Body of pancreas (tissue), 4 donors: Measurements from ENCODE around the gene SCAMP1. TPM values are rescaled to one million over a fixed set of nuclear protein-coding genes. Genes with fewer than 3 reads are reported as not detected.

Experiments
- ATAC-seq: fragments of 150-250 bp; one replicate; pipeline ENCODE4 v1.9.1; 2016
- DNase-seq, 4 donors: peaks; one replicate each; pipeline ENCODE4 v3.0.0-alpha.2; 2019
- H3K27ac ChIP-seq, 4 donors: fragments of 200-600 bp; sonication (generic); 1 replicate in 3 of 4; 2 replicates in 1 of 4; pipeline versions ENCODE4 v1.5.1 to v1.6.1; 2016 to 2019; ENCODE audit warnings: mild to moderate bottlenecking in 1 of 4, mixed read lengths in 1 of 4, moderate library complexity in 1 of 4
- H3K27me3 ChIP-seq, 2 donors: fragments of 200-600 bp; sonication (generic); one replicate each; pipeline ENCODE4 v1.6.0; 2016; ENCODE audit warnings: mild to moderate bottlenecking in 1 of 2
- H3K36me3 ChIP-seq, 2 donors: fragments of 200-600 bp; sonication (generic); replicated peaks in 1 of 2; 2 replicates each; pipeline ENCODE4 v1.5.1; 2016; ENCODE audit warnings: low read depth in 2 of 2; ENCODE audit not compliant: insufficient read depth in 1 of 2
- H3K4me1 ChIP-seq: fragments of 200-600 bp; sonication (generic); one replicate; pipeline ENCODE4 v1.6.0; 2016
- H3K4me3 ChIP-seq, 2 donors: fragments of 200-600 bp; sonication (generic); 1 replicate in 1 of 2; 2 replicates in 1 of 2; pipeline ENCODE4 v1.5.1; 2016 to 2019
- H3K9me3 ChIP-seq, 3 donors: fragments of 200-600 bp; sonication (generic); 1 replicate in 2 of 3; 2 replicates in 1 of 3; pipeline ENCODE4 v1.5.1; 2016
- CTCF ChIP-seq, 7 experiments: fragments of 450-650 bp in 4 of 7; fragments of 200-600 bp in 3 of 7; sonication (generic) in 3 of 7; IDR thresholded peaks; one replicate each; pipeline ENCODE4 v1.5.1; 2016 to 2019; ENCODE audit warnings: antibody characterized with exemption in 7 of 7
- POLR2A ChIP-seq, 3 donors: fragments of 450-650 bp; IDR thresholded peaks; one replicate each; pipeline ENCODE4 v1.6.1; 2016; ENCODE audit warnings: antibody characterized with exemption in 3 of 3, mild to moderate bottlenecking in 2 of 3
- WGBS, 2 donors: methylation state at CpG; one replicate each; pipeline ENCODE4 v1.1.5; 2017; 5-methylcytosine and 5-hydroxymethylcytosine counted together
- intact Hi-C: fragments of 100-400 bp; cut with DNase I; formaldehyde crosslinking; loops from one replicate; pipeline ENCODE4 v1.15.1; 2023
- total RNA-seq, 2 donors: library from RNA; depleted of rRNA; stranded (reverse); fragments of >200 nt; gene quantifications; one replicate each; pipeline ENCODE4 v1.1.0, GENCODE V29; 2016

Gene SCAMP1
- total RNA-seq, 2 donors from 2014 or later: 10.2 to 15.8 TPM

- Histone ChIP-seq H3K4me1 (peaks cover 5% of the 10 kb centered on the region), H3K4me3 (no peak overlapping the region), H3K36me3 (peaks cover 0 to 6% of the 10 kb centered on the region in 2 donors), H3K9me3 (no peaks in the 10 kb centered on the region), H3K27ac (no peak overlapping the region), H3K27me3 (no peaks in the 10 kb centered on the region)
- DNase-seq (no peak), ATAC-seq (no peak)
- intact Hi-C loops: no loop called here
- TF ChIP-seq CTCF (IDR thresholded peaks at IDR 0.05) (no peak), POLR2A (IDR thresholded peaks at IDR 0.05) (no peak)
- 79 to 87% methylated on average over 3 of the region's 3 CpGs for WGBS, 2 donors
Measured at GRCh38 chr5:78419396-78419795, 59.0 kb downstream of the SCAMP1 start.

GRCh38 chr5:78420548-78420947 lies 60.1 kb downstream of the SCAMP1 start:
- no peak for TF ChIP-seq CTCF (IDR thresholded peaks at IDR 0.05)
- no peak for TF ChIP-seq POLR2A (IDR thresholded peaks at IDR 0.05)
- H3K9me3 ChIP-seq: no peaks in the 10 kb centered on the region
- no peak overlapping the region for H3K27ac ChIP-seq
- no peak overlapping the region for H3K4me3 ChIP-seq
- H3K27me3 ChIP-seq: no peaks in the 10 kb centered on the region
- DNase-seq (no peak), ATAC-seq (no peak)
- H3K36me3 ChIP-seq: peaks cover 0 to 6% of the 10 kb centered on the region in 2 donors
- H3K4me1 ChIP-seq: peaks cover 5% of the 10 kb centered on the region
- intact Hi-C loops: no loop called here

- intact Hi-C loops: no loop called here
- ATAC-seq: no peak
- no peak for TF ChIP-seq POLR2A (IDR thresholded peaks at IDR 0.05)
- no peak for TF ChIP-seq CTCF (IDR thresholded peaks at IDR 0.05)
Measured at GRCh38 chr5:78424665-78425064, 64.2 kb downstream of the SCAMP1 start.

GRCh38 chr5:78429332-78429980 lies 69.0 kb downstream of the SCAMP1 start:
- 91 to 97% methylated on average over 2 of the region's 2 CpGs for WGBS, 2 donors
- Histone ChIP-seq H3K9me3 (no peaks in the 10 kb centered on the region), H3K27me3 (no peaks in the 10 kb centered on the region), H3K4me1 (no peaks in the 10 kb centered on the region), H3K36me3 (no peaks in the 10 kb centered on the region), H3K4me3 (no peak overlapping the region), H3K27ac (no peak overlapping the region)
- intact Hi-C loops: no loop called here
- TF ChIP-seq CTCF (IDR thresholded peaks at IDR 0.05) (no peak), POLR2A (IDR thresholded peaks at IDR 0.05) (no peak)
- ATAC-seq (no peak), DNase-seq (no peak)

More at GRCh38 chr5:78424665-78425064, 64.2 kb downstream of the SCAMP1 start:
- Histone ChIP-seq H3K4me3 (no peak overlapping the region), H3K9me3 (no peaks in the 10 kb centered on the region), H3K27me3 (no peaks in the 10 kb centered on the region), H3K36me3 (peaks cover 0 to 2% of the 10 kb centered on the region in 2 donors), H3K27ac (no peak overlapping the region), H3K4me1 (peaks cover 5% of the 10 kb centered on the region)
- 95 to 99% methylated on average over 3 of the region's 3 CpGs for WGBS, 2 donors
- no peak for DNase-seq

- WGBS, 2 donors: 91% methylated on average over 1 of the region's 1 CpG
- no peak for DNase-seq
- no peak for ATAC-seq
- TF ChIP-seq POLR2A (IDR thresholded peaks at IDR 0.05) (no peak), CTCF (IDR thresholded peaks at IDR 0.05) (no peak)
- no peaks in the 10 kb centered on the region for H3K4me1 ChIP-seq
- H3K27me3 ChIP-seq: no peaks in the 10 kb centered on the region
- intact Hi-C loops: no loop called here
- no peak overlapping the region for H3K27ac ChIP-seq
- H3K9me3 ChIP-seq: no peaks in the 10 kb centered on the region
- no peak overlapping the region for H3K4me3 ChIP-seq
- H3K36me3 ChIP-seq: peaks cover 0 to 3% of the 10 kb centered on the region in 2 donors
Measured at GRCh38 chr5:78430866-78431265, 70.4 kb downstream of the SCAMP1 start.
